Astrocyte (in vitro differentiated cells and primary cell): ENCODE measurements around the gene LHFPL3. TPM values are rescaled to one million over a fixed set of nuclear protein-coding genes. Genes with fewer than 3 reads are reported as not detected.

ENCODE experiments used
- DNase-seq: peaks from one replicate; pipeline ENCODE4 v3.0.0-alpha.2; 2010; ENCODE audit warnings: low read depth
- FAIRE-seq: peaks from 2 replicates; lab custom pipeline; 2011; peaks lifted over from hg19 to GRCh38; lab: Jason Lieb, UNC
- H2AFZ ChIP-seq: 2 replicates; pipeline ENCODE4 v1.6.0; 2012; ENCODE audit warnings: low read depth, low read length, inconsistent platforms
- H3K27ac ChIP-seq: 2 replicates; pipeline ENCODE4 v1.5.1; 2011; ENCODE audit warnings: low read depth, low read length, inconsistent platforms
- H3K27me3 ChIP-seq: 2 replicates; pipeline ENCODE4 v1.6.0; 2011; ENCODE audit warnings: low read length, inconsistent platforms; ENCODE audit not compliant: insufficient read depth
- H3K36me3 ChIP-seq: 2 replicates; pipeline ENCODE4 v1.5.1; 2011; ENCODE audit warnings: low read length, inconsistent platforms; ENCODE audit not compliant: insufficient read depth
- H3K4me1 ChIP-seq: 2 replicates; pipeline ENCODE4 v1.5.1; 2011; ENCODE audit warnings: low read length, inconsistent platforms; ENCODE audit not compliant: insufficient read depth
- H3K4me2 ChIP-seq: 2 replicates; pipeline ENCODE4 v1.6.0; 2012; ENCODE audit warnings: low read length, inconsistent platforms
- H3K4me3 ChIP-seq: 2 replicates; pipeline ENCODE4 v1.5.1; 2011; ENCODE audit warnings: low read depth, mild to moderate bottlenecking, low read length, inconsistent platforms; ENCODE audit not compliant: insufficient read depth
- H3K79me2 ChIP-seq: 2 replicates; pipeline ENCODE4 v1.6.0; 2012; ENCODE audit warnings: mild to moderate bottlenecking, low read length, inconsistent platforms; ENCODE audit not compliant: insufficient read depth
- H3K9ac ChIP-seq: 2 replicates; pipeline ENCODE4 v1.6.0; 2012; ENCODE audit warnings: mild to moderate bottlenecking, low read length, inconsistent platforms
- H3K9me3 ChIP-seq: 2 replicates; pipeline ENCODE4 v1.5.1; 2012; ENCODE audit warnings: low read depth, mild to moderate bottlenecking, low read length, inconsistent platforms; ENCODE audit not compliant: insufficient read depth
- H4K20me1 ChIP-seq: 2 replicates; pipeline ENCODE4 v1.6.0; 2012; ENCODE audit warnings: low read length, inconsistent platforms; ENCODE audit not compliant: insufficient read depth
- H3K27ac Mint-ChIP-seq: one replicate; pipeline ENCODE4 v1.8.0; 2021; ENCODE audit warnings: mild to moderate bottlenecking, mixed read lengths; ENCODE audit not compliant: unreplicated experiment
- H3K27me3 Mint-ChIP-seq: one replicate; pipeline ENCODE4 v1.8.0; 2021; ENCODE audit warnings: low read depth, mixed read lengths; ENCODE audit not compliant: unreplicated experiment
- H3K36me3 Mint-ChIP-seq: one replicate; pipeline ENCODE4 v1.8.0; 2021; ENCODE audit warnings: low read depth, mixed read lengths; ENCODE audit not compliant: unreplicated experiment
- H3K4me1 Mint-ChIP-seq: one replicate; pipeline ENCODE4 v1.8.0; 2021; ENCODE audit warnings: low read depth, mixed read lengths; ENCODE audit not compliant: unreplicated experiment
- H3K4me3 Mint-ChIP-seq: one replicate; pipeline ENCODE4 v1.8.0; 2021; ENCODE audit warnings: mild to moderate bottlenecking, moderate library complexity, mixed read lengths; ENCODE audit not compliant: unreplicated experiment
- H3K9me3 Mint-ChIP-seq: one replicate; pipeline ENCODE4 v1.8.0; 2021; ENCODE audit warnings: mild to moderate bottlenecking, mixed read lengths; ENCODE audit not compliant: unreplicated experiment
- CTCF ChIP-seq: IDR thresholded peaks from 2 replicates; pipeline ENCODE4 v1.5.1; 2011; ENCODE audit warnings: low read depth, mild to moderate bottlenecking, inconsistent platforms, low read length, moderate library complexity; ENCODE audit not compliant: insufficient read depth
- EZH2 ChIP-seq: IDR thresholded peaks from 2 replicates; pipeline ENCODE4 v1.6.1; 2012; ENCODE audit warnings: mild to moderate bottlenecking, low read length, inconsistent platforms; ENCODE audit not compliant: insufficient read depth
- total RNA-seq: library from RNA; stranded (reverse); gene quantifications from 2 replicates; pipeline ENCODE4 v1.2.1, GENCODE V29; 2021

Gene LHFPL3
- total RNA-seq, 1 donor from 2014 or later = not detected

GRCh38 chr7:104886651-104887050 lies 558.2 kb downstream of the LHFPL3 start:
- H3K4me3 ChIP-seq = no peak overlapping the region
- no peak overlapping the region for H3K4me2 ChIP-seq
- peaks cover 2% of the 10 kb centered on the region for H3K9me3 Mint-ChIP-seq
- peaks cover 2% of the 10 kb centered on the region for H3K27me3 Mint-ChIP-seq
- TF ChIP-seq EZH2 (no peak), CTCF (no peak)
- H2AFZ ChIP-seq = no peak overlapping the region
- H3K9ac ChIP-seq = no peak overlapping the region
- DNase-seq (no peak), FAIRE-seq (no peak)
- H3K27ac ChIP-seq = no peak overlapping the region
- no peak overlapping the region for H3K27ac Mint-ChIP-seq
- no peaks in the 10 kb centered on the region for H4K20me1 ChIP-seq
- H3K4me1 ChIP-seq = no peaks in the 10 kb centered on the region
- no peaks in the 10 kb centered on the region for H3K27me3 ChIP-seq
- no peaks in the 10 kb centered on the region for H3K36me3 ChIP-seq
- H3K4me3 Mint-ChIP-seq = no peak overlapping the region
- H3K4me1 Mint-ChIP-seq = peaks cover 6% of the 10 kb centered on the region
- H3K9me3 ChIP-seq = no peaks in the 10 kb centered on the region
- H3K79me2 ChIP-seq = no peaks in the 10 kb centered on the region
- H3K36me3 Mint-ChIP-seq = no peaks in the 10 kb centered on the region

DNA sequence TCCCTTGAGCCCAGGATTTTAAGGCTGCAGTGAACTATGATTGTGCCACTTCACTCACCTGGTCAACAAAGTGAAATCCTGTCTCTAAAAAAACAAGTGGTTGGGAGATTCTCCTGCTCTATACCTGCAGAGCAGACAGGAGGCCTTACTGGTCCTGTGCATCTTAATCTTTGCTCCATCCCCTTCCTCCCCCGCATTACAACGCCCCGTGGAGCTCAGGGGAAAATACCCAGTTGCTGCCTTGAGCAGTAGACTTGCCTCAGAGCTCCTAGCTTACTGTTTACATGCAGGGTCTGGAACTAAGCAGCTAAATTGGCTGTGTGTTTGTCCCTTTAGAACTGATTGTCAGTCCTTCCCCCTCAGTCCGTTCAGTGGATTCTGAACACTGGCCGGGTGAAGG lies 561.8 kb downstream of the LHFPL3 start:
- H4K20me1 ChIP-seq = no peaks in the 10 kb centered on the region
- H3K4me3 Mint-ChIP-seq = no peak overlapping the region
- H3K27ac ChIP-seq = no peak overlapping the region
- H3K79me2 ChIP-seq = no peaks in the 10 kb centered on the region
- H2AFZ ChIP-seq = no peak overlapping the region
- no peaks in the 10 kb centered on the region for H3K9me3 ChIP-seq
- H3K27me3 Mint-ChIP-seq = peaks cover 2% of the 10 kb centered on the region
- TF ChIP-seq EZH2 (no peak), CTCF (no peak)
- no peaks in the 10 kb centered on the region for H3K27me3 ChIP-seq
- H3K4me3 ChIP-seq = no peak overlapping the region
- H3K36me3 Mint-ChIP-seq = no peaks in the 10 kb centered on the region
- H3K27ac Mint-ChIP-seq = no peak overlapping the region
- no peak for DNase-seq
- no peak for FAIRE-seq
- no peak overlapping the region for H3K4me2 ChIP-seq
- H3K9me3 Mint-ChIP-seq = no peaks in the 10 kb centered on the region
- no peaks in the 10 kb centered on the region for H3K4me1 ChIP-seq
- peaks cover 8% of the 10 kb centered on the region for H3K4me1 Mint-ChIP-seq
- no peak overlapping the region for H3K9ac ChIP-seq
- H3K36me3 ChIP-seq = no peaks in the 10 kb centered on the region

DNA sequence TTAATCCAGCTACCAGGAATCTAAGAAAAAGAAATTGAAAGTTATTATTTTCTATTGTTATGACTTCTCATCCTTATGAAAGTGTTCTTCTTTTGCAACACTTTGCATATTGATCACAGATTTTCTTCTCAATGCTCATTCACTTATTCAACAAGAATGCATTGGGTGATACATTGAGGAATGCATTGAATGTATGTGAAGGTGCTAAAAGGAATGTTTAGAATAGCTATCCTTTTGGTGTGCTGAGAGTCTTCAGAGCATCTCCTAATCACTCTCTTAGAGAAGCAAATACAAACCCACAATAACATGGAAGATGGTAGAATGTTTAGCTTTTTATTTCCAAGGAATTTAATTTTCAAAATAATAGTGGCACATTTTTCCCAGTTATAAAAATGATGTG lies 563.5 kb downstream of the LHFPL3 start:
- no peaks in the 10 kb centered on the region for H3K36me3 ChIP-seq
- no peaks in the 10 kb centered on the region for H3K27me3 ChIP-seq
- H3K27ac ChIP-seq = no peak overlapping the region
- no peak overlapping the region for H3K4me3 ChIP-seq
- DNase-seq = no peak
- no peaks in the 10 kb centered on the region for H3K79me2 ChIP-seq
- no peak overlapping the region for H3K4me2 ChIP-seq
- no peaks in the 10 kb centered on the region for H3K4me1 ChIP-seq
- no peak overlapping the region for H3K27ac Mint-ChIP-seq
- H3K9me3 ChIP-seq = no peaks in the 10 kb centered on the region
- no peaks in the 10 kb centered on the region for H4K20me1 ChIP-seq
- H3K9ac ChIP-seq = no peak overlapping the region
- no peaks in the 10 kb centered on the region for H3K36me3 Mint-ChIP-seq
- H3K4me3 Mint-ChIP-seq = no peak overlapping the region
- peaks cover 8% of the 10 kb centered on the region for H3K4me1 Mint-ChIP-seq
- H2AFZ ChIP-seq = no peak overlapping the region
- TF ChIP-seq CTCF = no peak
- no peak for TF ChIP-seq EZH2
- no peak for FAIRE-seq
- H3K27me3 Mint-ChIP-seq = peaks cover 2% of the 10 kb centered on the region
- no peaks in the 10 kb centered on the region for H3K9me3 Mint-ChIP-seq
